ENCODE measurements around the gene NFYC.
"Not testable (repeated sequence)": the region's sequence is repeated elsewhere in the genome, so short reads cannot be mapped to it uniquely, and the experiment has no call there.

Gene NFYC

GRCh38 chr1:40665335-40666171 is 26.0 kb upstream of the NFYC start, which contains the start of gene RIMS3:
Gene RIMS3, minus strand, starts transcription at chr1:40665682. Its CDS starts 23,757 bp downstream, at chr1:40641925.
- peak; percentile 88 for DNase-seq

DNA sequence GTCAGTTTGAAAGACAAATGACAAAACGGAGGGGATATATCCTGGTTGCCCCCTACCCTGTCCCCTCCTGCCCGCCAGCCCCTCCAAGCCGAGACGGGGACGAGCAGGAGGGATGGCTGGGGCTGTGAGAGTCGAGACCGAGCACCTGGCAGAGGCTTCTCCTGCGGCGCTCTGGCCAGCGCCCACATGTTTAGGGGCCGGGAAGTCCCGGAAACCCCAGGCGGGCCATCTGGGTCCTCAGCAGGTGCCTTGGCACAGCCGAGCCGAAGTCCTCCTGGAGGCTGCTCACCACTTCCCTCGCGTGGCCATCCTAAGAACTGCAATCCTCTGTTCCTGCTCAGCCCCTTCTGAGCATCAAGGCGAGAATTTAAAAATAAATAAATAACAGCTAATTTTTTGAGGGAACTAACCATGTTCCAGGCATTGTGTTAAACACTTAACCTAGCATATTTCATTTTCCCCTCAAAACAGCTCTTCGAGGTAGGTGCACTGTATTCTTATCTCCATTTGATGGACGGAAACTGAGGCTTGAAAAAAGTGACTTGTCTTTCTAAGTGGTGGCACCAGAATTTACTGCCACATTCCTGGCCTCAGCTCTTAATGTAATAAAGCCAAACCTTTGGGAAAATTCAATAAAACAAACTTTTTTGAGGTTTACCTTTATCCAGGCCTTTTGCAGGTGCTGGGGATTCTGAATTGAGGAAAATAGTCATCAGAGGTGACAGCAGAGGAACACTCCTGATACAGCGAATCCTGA is 22.6 kb upstream of the NFYC start:
- DNase-seq: peak; percentile 88

DNA sequence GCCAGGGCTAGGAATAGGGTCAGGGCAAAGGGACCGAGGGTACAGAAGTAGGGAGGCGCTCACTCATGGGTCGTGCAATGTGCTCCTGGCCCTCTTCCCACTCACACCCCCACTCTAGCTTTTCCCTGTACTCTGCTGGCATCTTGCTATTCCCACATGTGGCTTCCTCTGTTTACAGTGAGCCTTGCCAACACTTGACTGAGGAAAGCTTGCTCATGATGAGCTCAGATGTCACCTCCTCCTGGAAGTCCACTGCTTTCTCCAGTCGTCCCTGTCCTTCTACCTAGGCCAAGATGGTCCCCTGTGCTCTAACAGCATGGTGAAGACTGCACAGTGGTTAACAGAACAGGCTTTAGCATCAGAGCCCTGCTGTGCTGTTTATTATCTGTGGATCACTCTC is 18.1 kb upstream of the NFYC start:
- DNase-seq: no peak

DNA sequence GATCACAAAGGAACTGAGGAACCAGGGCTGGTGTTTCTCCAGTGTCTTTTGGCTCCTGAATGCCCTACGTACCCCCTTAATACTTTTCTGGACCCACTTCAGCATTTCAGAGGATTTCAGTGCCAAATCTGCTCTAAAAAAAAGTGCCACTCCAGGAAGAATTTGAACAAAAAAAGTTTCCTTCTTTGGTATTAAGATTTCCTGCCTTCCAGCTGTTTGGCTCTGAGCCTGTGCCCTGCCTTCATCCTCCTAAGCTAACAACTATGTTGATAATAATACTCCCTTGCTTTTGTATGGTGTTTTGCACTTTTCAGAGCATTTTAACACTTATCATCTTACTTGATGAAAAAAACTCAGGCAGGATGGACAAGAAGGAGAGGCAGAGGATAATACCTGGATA is 15.0 kb upstream of the NFYC start:
- DNase-seq: no peak

- DNase-seq: no peak
Measured at GRCh38 chr1:40679165-40679953, 12.1 kb upstream of the NFYC start.

GRCh38 chr1:40684669-40685068 is 6.8 kb upstream of the NFYC start:
- no peak for DNase-seq

- no peak for DNase-seq
Measured at GRCh38 chr1:40687059-40687458, 4.4 kb upstream of the NFYC start.

DNA sequence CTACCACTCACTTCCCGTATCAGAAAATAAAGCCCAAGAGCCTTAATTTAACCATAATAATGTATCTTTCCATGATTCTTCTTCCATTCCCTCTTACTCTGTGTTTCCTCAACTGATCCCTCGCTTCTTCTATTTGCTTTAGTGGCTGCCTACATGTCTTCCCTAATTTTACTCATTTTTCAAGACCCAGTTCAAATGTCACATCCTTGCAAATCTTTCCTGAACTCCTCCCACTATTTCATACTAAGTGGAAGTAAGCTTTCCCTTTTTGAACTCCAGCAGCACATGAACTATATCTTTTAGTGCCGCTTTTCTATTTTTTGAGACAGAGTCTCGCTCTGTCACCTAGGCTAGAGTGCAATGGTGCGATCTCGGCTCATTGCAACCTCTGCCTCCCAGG is 3.8 kb upstream of the NFYC start:
- no peak for DNase-seq

- DNase-seq: no peak
Measured at GRCh38 chr1:40689737-40690136, 1.8 kb upstream of the NFYC start.

- no peak for DNase-seq
Measured at GRCh38 chr1:40690771-40691537, 550 bp upstream of the NFYC start.

- DNase-seq: no peak
Measured at GRCh38 chr1:40692429-40692895, 958 bp downstream of the NFYC start.

GRCh38 chr1:40693425-40693824 is 1.9 kb downstream of the NFYC start:
- DNase-seq: no peak

- peak; percentile 64 for DNase-seq
Measured at GRCh38 chr1:40694353-40694874, 2.9 kb downstream of the NFYC start.

DNA sequence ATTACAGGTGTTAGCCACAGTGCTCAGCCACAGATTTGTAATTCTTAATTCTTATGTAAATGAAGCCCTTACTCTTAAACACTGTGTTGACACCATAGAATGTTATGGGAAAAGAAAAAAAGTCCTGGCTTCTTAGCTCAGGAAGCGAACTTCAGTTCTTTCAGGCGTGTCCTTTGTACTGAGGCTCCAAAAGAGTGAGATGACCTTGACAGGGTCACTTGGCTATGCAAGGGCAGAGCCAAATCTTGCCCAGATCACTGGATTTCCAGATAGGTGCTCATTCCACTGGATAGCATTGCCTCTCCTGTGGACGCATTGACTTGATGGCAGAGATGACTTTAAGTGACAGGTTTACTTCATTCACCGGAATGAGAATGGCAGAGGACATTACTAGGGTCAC is 4.8 kb downstream of the NFYC start:
- DNase-seq: no peak

- no peak for DNase-seq
Measured at GRCh38 chr1:40697436-40697835, 5.9 kb downstream of the NFYC start.

GRCh38 chr1:40699787-40700186 is 8.3 kb downstream of the NFYC start:
- DNase-seq: peak; percentile 54

GRCh38 chr1:40701684-40702083 is 10.2 kb downstream of the NFYC start:
- DNase-seq: no peak

- DNase-seq: not testable (repeated sequence)
Measured at GRCh38 chr1:40702810-40703209, 11.3 kb downstream of the NFYC start.

DNA sequence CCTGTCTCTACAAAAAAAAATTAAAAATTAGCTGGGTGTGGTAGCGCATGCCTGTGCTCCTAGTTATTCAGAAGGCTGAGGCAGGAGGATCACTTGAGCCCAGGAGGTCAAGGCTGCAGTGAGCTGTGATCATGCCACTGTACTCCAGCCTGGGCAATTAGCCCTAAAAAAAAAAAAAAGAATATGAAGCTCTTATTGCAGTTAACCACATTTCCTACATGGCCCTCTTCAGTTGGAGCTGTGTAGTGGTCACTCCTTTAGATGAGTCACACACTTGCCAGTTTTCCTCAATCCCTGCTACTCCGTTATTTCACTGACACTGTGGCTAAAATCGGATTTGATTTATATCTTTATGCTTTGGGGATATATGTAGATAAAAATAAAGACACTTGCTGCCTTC is 11.8 kb downstream of the NFYC start:
- no peak for DNase-seq

- DNase-seq: no peak
Measured at GRCh38 chr1:40704817-40705733, 13.6 kb downstream of the NFYC start.

GRCh38 chr1:40706626-40707025 is 15.1 kb downstream of the NFYC start:
- DNase-seq: no peak
